Tibial nerve (tissue), 4 donors: Measurements from ENCODE around the gene MPHOSPH6. TPM values are rescaled to one million over a fixed set of nuclear protein-coding genes. Genes with fewer than 3 reads are reported as not detected.

Experiments used
- DNase-seq, 2 donors: peaks; one replicate each; pipeline ENCODE4 v3.0.0-alpha.2; 2019; ENCODE audit warnings: low spot score in 2 of 2
- H3K27ac ChIP-seq, 4 donors: fragments of 200-600 bp; sonication (generic) in 3 of 4; one replicate each; pipeline ENCODE4 v1.5.1; 2017 to 2019; ENCODE audit warnings: mild to moderate bottlenecking in 1 of 4
- H3K27me3 ChIP-seq, 2 donors: fragments of 200-600 bp; sonication (generic) in 1 of 2; one replicate each; pipeline versions ENCODE4 v1.5.1 to v1.6.0; 2017 to 2019
- H3K36me3 ChIP-seq, 3 donors: fragments of 200-600 bp; sonication (generic); one replicate each; pipeline ENCODE4 v1.5.1; 2018 to 2019
- H3K4me1 ChIP-seq, 4 donors: fragments of 200-600 bp; sonication (generic) in 3 of 4; one replicate each; pipeline ENCODE4 v1.5.1; 2017 to 2019
- H3K4me3 ChIP-seq, 4 donors: fragments of 200-600 bp; sonication (generic) in 3 of 4; one replicate each; pipeline ENCODE4 v1.5.1; 2017 to 2019; ENCODE audit warnings: mild to moderate bottlenecking in 1 of 4, moderate library complexity in 1 of 4
- H3K9me3 ChIP-seq, 4 donors: fragments of 200-600 bp; sonication (generic) in 3 of 4; one replicate each; pipeline ENCODE4 v1.5.1; 2017 to 2019
- CTCF ChIP-seq, 5 experiments: fragments of 200-600 bp in 3 of 5; fragments of 450-650 bp in 2 of 5; sonication (generic) in 3 of 5; IDR thresholded peaks; one replicate each; pipeline ENCODE4 v1.5.1; 2016 to 2019; ENCODE audit warnings: antibody characterized with exemption in 5 of 5, mild to moderate bottlenecking in 3 of 5, moderate library complexity in 2 of 5
- EP300 ChIP-seq, 2 donors: sonication (generic); formaldehyde crosslinking; IDR thresholded peaks; one replicate each; pipeline ENCODE4 v1.6.1; 2017; ENCODE audit warnings: antibody characterized with exemption in 2 of 2, mild to moderate bottlenecking in 1 of 2
- POLR2A ChIP-seq, 2 donors: fragments of 450-650 bp; IDR thresholded peaks; one replicate each; pipeline ENCODE4 v1.6.1; 2017; ENCODE audit warnings: antibody characterized with exemption in 2 of 2, mild to moderate bottlenecking in 2 of 2, moderate library complexity in 2 of 2
- WGBS, 2 donors: methylation state at CpG; one replicate each; pipeline ENCODE4 v1.1.5; 2018; 5-methylcytosine and 5-hydroxymethylcytosine counted together
- total RNA-seq, 4 donors: library from RNA; depleted of rRNA; stranded (reverse); fragments of >200 nt; gene quantifications; one replicate each; pipeline ENCODE4 v1.1.0, GENCODE V29; 2016

MPHOSPH6 gene
- total RNA-seq, 4 donors from 2014 or later, result 9.4 to 48.3 (median 29.7) TPM

GRCh38 chr16:82183004-82183397, 13.0 kb upstream of the MPHOSPH6 start:
- TF ChIP-seq CTCF (IDR thresholded peaks at IDR 0.05) (no peak), EP300 (IDR thresholded peaks at IDR 0.05) (no peak), POLR2A (IDR thresholded peaks at IDR 0.05) (no peak)
- no peak overlapping the region for H3K27ac ChIP-seq
- no peaks in the 10 kb centered on the region for H3K9me3 ChIP-seq
- H3K4me1 ChIP-seq, result no peaks in the 10 kb centered on the region
- no peak overlapping the region for H3K4me3 ChIP-seq
- H3K27me3 ChIP-seq, result peaks cover 0 to 6% of the 10 kb centered on the region in 2 donors
- no peaks in the 10 kb centered on the region for H3K36me3 ChIP-seq
- no peak for DNase-seq
- 81 to 95% methylated on average over 1 of the region's 1 CpG for WGBS, 2 donors

- no peaks in the 10 kb centered on the region for H3K4me1 ChIP-seq
- H3K27me3 ChIP-seq, result peaks cover 0 to 6% of the 10 kb centered on the region in 2 donors
- H3K4me3 ChIP-seq, result no peak overlapping the region
- no peak for DNase-seq
- no peak for TF ChIP-seq POLR2A (IDR thresholded peaks at IDR 0.05)
- no peak for TF ChIP-seq EP300 (IDR thresholded peaks at IDR 0.05)
- no peak for TF ChIP-seq CTCF (IDR thresholded peaks at IDR 0.05)
- 74 to 77% methylated on average over 4 of the region's 4 CpGs for WGBS, 2 donors
- no peak overlapping the region for H3K27ac ChIP-seq
- H3K36me3 ChIP-seq, result no peaks in the 10 kb centered on the region
- no peaks in the 10 kb centered on the region for H3K9me3 ChIP-seq
Measured at GRCh38 chr16:82182266-82183003, 12.4 kb upstream of the MPHOSPH6 start.

GRCh38 chr16:82181461-82182185, 11.6 kb upstream of the MPHOSPH6 start:
- no peak overlapping the region for H3K4me3 ChIP-seq
- peaks cover 0 to 6% of the 10 kb centered on the region in 2 donors for H3K27me3 ChIP-seq
- TF ChIP-seq POLR2A (IDR thresholded peaks at IDR 0.05) (no peak), CTCF (IDR thresholded peaks at IDR 0.05) (no peak), EP300 (IDR thresholded peaks at IDR 0.05) (no peak)
- 74 to 81% methylated on average over 3 of the region's 3 CpGs for WGBS, 2 donors
- no peak overlapping the region for H3K27ac ChIP-seq
- H3K9me3 ChIP-seq, result no peaks in the 10 kb centered on the region
- no peak for DNase-seq
- H3K36me3 ChIP-seq, result no peaks in the 10 kb centered on the region
- no peaks in the 10 kb centered on the region for H3K4me1 ChIP-seq

- no peak overlapping the region for H3K4me3 ChIP-seq
- no peak for TF ChIP-seq EP300 (IDR thresholded peaks at IDR 0.05)
- WGBS, 2 donors, result 86 to 90% methylated on average over 2 of the region's 2 CpGs
- H3K9me3 ChIP-seq, result no peaks in the 10 kb centered on the region
- no peaks in the 10 kb centered on the region for H3K4me1 ChIP-seq
- H3K27ac ChIP-seq, result no peak overlapping the region
- H3K36me3 ChIP-seq, result no peaks in the 10 kb centered on the region
- peaks cover 0 to 6% of the 10 kb centered on the region in 2 donors for H3K27me3 ChIP-seq
- no peak for DNase-seq
Measured at GRCh38 chr16:82178352-82178751, 8.3 kb upstream of the MPHOSPH6 start.

GRCh38 chr16:82177555-82177954, 7.5 kb upstream of the MPHOSPH6 start:
- Histone ChIP-seq H3K4me1 (no peaks in the 10 kb centered on the region), H3K9me3 (no peaks in the 10 kb centered on the region), H3K4me3 (no peak overlapping the region), H3K27me3 (peaks cover 0 to 6% of the 10 kb centered on the region in 2 donors), H3K36me3 (no peaks in the 10 kb centered on the region), H3K27ac (no peak overlapping the region)
- no peak for TF ChIP-seq POLR2A (IDR thresholded peaks at IDR 0.05)
- TF ChIP-seq CTCF (IDR thresholded peaks at IDR 0.05), result no peak
- TF ChIP-seq EP300 (IDR thresholded peaks at IDR 0.05), result no peak
- no peak for DNase-seq
- WGBS, 2 donors, result 84 to 87% methylated on average over 4 of the region's 4 CpGs
